ENCODE measurements around the gene DEFB112.

GRCh38 chr6:50093116-50093937, 43.6 kb upstream of the DEFB112 start:
- no peak for TF ChIP-seq CTCF (conservative IDR thresholded peaks at IDR 0.05)
- no peak for TF ChIP-seq ZFX (IDR thresholded peaks at IDR 0.05)

Data from C4-2B (cell line).